ENCODE measurements around the gene LACRT.

The LACRT gene

GRCh38 chr12:54608156-54608555 is 26.5 kb downstream of the LACRT start:
- Histone ChIP-seq H3K27me3 (ENCODE audit: control insufficient read depth, insufficient read depth, low read length) (peaks cover 4% of the 10 kb centered on the region), H3K4me3 (ENCODE audit: low read length) (no peak overlapping the region), H3K9ac (ENCODE audit: low read length) (no peak overlapping the region), H3K9me3 (ENCODE audit: control insufficient read depth, low read length) (no peaks in the 10 kb centered on the region), H3K4me1 (ENCODE audit: control insufficient read depth, insufficient read depth, low read length) (no peaks in the 10 kb centered on the region), H3K36me3 (ENCODE audit: control insufficient read depth, insufficient read depth, low read length) (no peaks in the 10 kb centered on the region)

- H3K27me3 ChIP-seq (ENCODE audit: control insufficient read depth, insufficient read depth, low read length), result no peaks in the 10 kb centered on the region
- H3K36me3 ChIP-seq (ENCODE audit: control insufficient read depth, insufficient read depth, low read length), result no peaks in the 10 kb centered on the region
- no peaks in the 10 kb centered on the region for H3K4me1 ChIP-seq (ENCODE audit: control insufficient read depth, insufficient read depth, low read length)
- no peak overlapping the region for H3K9ac ChIP-seq (ENCODE audit: low read length)
- H3K4me3 ChIP-seq (ENCODE audit: low read length), result no peak overlapping the region
- no peaks in the 10 kb centered on the region for H3K9me3 ChIP-seq (ENCODE audit: control insufficient read depth, low read length)
Observed at GRCh38 chr12:54606556-54606955, 28.1 kb downstream of the LACRT start.

DNA sequence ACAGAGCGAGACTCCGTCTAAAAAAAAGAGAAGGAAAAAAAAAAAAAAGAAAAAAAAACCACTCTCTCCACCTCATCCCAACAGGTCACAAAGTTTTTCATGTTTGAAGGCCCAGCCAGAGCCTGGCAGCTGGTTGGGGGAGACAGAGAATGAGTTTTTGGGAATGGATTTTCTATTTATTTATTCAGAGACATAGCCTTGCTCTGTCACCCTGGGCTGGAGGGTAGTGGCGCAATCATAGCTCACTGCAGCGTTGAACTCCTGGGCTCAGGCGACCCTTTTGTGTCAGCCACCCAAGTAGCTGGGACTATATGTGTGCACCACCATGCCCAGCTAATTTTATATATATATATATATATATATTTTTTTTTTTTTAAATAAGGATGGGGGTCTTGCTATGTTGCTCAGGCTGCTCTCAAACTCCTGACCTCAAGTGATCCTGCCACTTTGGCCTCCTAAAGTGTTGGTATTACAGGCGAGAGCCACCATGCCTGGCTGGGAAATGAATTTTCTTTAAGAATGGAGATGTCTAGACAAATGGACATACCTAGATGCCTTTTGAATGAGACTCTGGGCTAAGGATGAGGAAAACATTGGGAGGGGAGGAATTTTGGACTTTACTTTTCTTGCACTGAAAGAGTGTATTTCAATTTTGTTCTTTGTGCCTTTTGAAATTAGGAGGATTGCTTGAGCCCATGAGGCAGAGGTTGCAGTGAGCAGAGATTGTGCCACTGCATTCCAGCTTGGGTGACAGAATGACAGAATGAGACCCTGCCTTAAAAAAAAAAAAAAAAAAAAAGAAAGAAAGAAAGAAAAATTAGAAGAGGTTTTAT is 29.3 kb downstream of the LACRT start:
- Histone ChIP-seq H3K27me3 (ENCODE audit: control insufficient read depth, insufficient read depth, low read length) (no peaks in the 10 kb centered on the region), H3K4me1 (ENCODE audit: control insufficient read depth, insufficient read depth, low read length) (no peaks in the 10 kb centered on the region), H3K9ac (ENCODE audit: low read length) (no peak overlapping the region), H3K9me3 (ENCODE audit: control insufficient read depth, low read length) (no peaks in the 10 kb centered on the region), H3K36me3 (ENCODE audit: control insufficient read depth, insufficient read depth, low read length) (no peaks in the 10 kb centered on the region), H3K4me3 (ENCODE audit: low read length) (no peak overlapping the region)

DNA sequence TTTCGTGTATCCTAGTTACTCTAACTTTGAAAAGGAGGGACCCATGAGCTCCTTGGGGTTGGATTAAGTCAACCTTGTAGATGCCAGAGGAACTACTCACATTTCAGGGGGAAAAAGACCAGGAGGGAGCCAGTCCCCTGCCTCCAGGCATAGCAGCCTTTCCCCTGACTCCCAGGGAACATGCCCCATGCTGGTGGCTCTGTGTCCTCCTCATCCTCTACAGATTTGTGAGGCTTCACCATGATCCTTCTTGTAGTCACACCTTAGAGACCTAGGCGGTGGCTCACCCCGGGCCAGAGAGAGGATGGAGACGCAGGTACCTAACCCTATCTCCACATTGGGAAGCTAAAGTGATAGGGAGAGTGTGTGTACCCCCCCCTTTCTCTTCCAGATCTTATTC is 30.3 kb downstream of the LACRT start:
- Histone ChIP-seq H3K9ac (ENCODE audit: low read length) (no peak overlapping the region), H3K4me3 (ENCODE audit: low read length) (no peak overlapping the region), H3K9me3 (ENCODE audit: control insufficient read depth, low read length) (no peaks in the 10 kb centered on the region)

DNA sequence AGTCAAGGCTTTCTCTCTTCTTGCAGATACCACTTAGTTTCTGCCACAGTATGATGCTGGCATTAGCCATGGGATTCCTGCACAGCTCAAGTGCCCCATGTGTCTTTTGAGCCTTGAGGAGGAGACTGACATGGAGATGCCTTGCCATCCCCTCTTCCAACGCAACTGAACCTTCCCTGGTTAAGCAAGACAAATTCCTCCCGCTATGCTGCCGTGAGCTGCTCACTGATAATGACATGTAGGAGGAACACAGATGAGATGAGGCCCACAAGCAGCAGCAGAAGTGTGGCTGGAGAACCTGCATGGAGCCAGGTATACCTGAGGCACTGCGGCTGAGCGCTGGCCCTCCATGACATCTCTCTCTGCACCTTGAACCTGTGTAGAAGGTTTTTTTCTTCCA is 30.8 kb downstream of the LACRT start:
- no peaks in the 10 kb centered on the region for H3K9me3 ChIP-seq (ENCODE audit: control insufficient read depth, low read length)
- no peak overlapping the region for H3K9ac ChIP-seq (ENCODE audit: low read length)
- H3K4me1 ChIP-seq (ENCODE audit: control insufficient read depth, insufficient read depth, low read length), result no peaks in the 10 kb centered on the region
- H3K27me3 ChIP-seq (ENCODE audit: control insufficient read depth, insufficient read depth, low read length), result no peaks in the 10 kb centered on the region
- no peaks in the 10 kb centered on the region for H3K36me3 ChIP-seq (ENCODE audit: control insufficient read depth, insufficient read depth, low read length)
- no peak overlapping the region for H3K4me3 ChIP-seq (ENCODE audit: low read length)

More for the DNA sequence above, 30.3 kb downstream of the LACRT start:
- Histone ChIP-seq H3K36me3 (ENCODE audit: control insufficient read depth, insufficient read depth, low read length) (no peaks in the 10 kb centered on the region), H3K27me3 (ENCODE audit: control insufficient read depth, insufficient read depth, low read length) (no peaks in the 10 kb centered on the region), H3K4me1 (ENCODE audit: control insufficient read depth, insufficient read depth, low read length) (no peaks in the 10 kb centered on the region)

DNA sequence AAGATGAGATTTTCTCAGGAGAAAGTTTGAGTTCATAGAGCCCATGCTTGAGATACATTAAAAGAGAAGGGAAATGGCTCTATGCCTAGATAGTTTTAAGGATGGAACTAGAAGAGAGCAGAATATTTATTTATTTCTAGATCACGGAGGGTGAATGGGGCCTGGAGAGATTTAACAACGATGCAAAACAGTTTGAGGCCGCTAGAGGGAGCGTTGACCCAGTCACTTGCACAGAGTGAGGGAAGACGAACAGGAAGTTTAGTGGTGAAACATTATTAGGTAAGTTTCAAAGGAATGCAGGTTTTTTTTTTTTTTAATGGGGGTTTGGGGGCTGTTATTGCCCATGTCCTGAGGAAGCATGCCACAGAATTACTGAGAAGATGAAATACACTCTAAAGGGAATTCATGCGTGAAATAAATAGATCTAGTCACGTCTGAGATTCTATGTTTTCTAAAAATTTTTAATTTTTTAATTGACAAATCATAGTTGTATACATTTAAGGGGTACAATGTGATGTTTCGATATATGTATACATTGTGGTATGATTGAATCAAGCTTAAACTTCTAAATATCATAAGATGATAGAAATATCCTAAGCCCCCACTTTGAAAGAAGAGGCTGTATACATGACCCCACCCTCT is 31.4 kb downstream of the LACRT start:
- Histone ChIP-seq H3K9me3 (ENCODE audit: control insufficient read depth, low read length) (no peaks in the 10 kb centered on the region), H3K4me3 (ENCODE audit: low read length) (no peak overlapping the region), H3K27me3 (ENCODE audit: control insufficient read depth, insufficient read depth, low read length) (no peaks in the 10 kb centered on the region), H3K4me1 (ENCODE audit: control insufficient read depth, insufficient read depth, low read length) (no peaks in the 10 kb centered on the region), H3K36me3 (ENCODE audit: control insufficient read depth, insufficient read depth, low read length) (no peaks in the 10 kb centered on the region), H3K9ac (ENCODE audit: low read length) (no peak overlapping the region)

GRCh38 chr12:54602661-54603060 is 32.0 kb downstream of the LACRT start:
- no peaks in the 10 kb centered on the region for H3K36me3 ChIP-seq (ENCODE audit: control insufficient read depth, insufficient read depth, low read length)

GRCh38 chr12:54601841-54602240 is 32.9 kb downstream of the LACRT start:
- no peaks in the 10 kb centered on the region for H3K36me3 ChIP-seq (ENCODE audit: control insufficient read depth, insufficient read depth, low read length)
- H3K9me3 ChIP-seq (ENCODE audit: control insufficient read depth, low read length), result no peaks in the 10 kb centered on the region
- H3K9ac ChIP-seq (ENCODE audit: low read length), result no peak overlapping the region
- H3K4me1 ChIP-seq (ENCODE audit: control insufficient read depth, insufficient read depth, low read length), result no peaks in the 10 kb centered on the region
- peaks cover 3% of the 10 kb centered on the region for H3K27me3 ChIP-seq (ENCODE audit: control insufficient read depth, insufficient read depth, low read length)
- H3K4me3 ChIP-seq (ENCODE audit: low read length), result no peak overlapping the region

More at GRCh38 chr12:54602661-54603060, 32.0 kb downstream of the LACRT start:
- Histone ChIP-seq H3K4me3 (ENCODE audit: low read length) (no peak overlapping the region), H3K27me3 (ENCODE audit: control insufficient read depth, insufficient read depth, low read length) (no peaks in the 10 kb centered on the region), H3K4me1 (ENCODE audit: control insufficient read depth, insufficient read depth, low read length) (no peaks in the 10 kb centered on the region), H3K9me3 (ENCODE audit: control insufficient read depth, low read length) (no peaks in the 10 kb centered on the region), H3K9ac (ENCODE audit: low read length) (no peak overlapping the region)

- Histone ChIP-seq H3K4me3 (ENCODE audit: low read length) (no peak overlapping the region), H3K4me1 (ENCODE audit: control insufficient read depth, insufficient read depth, low read length) (no peaks in the 10 kb centered on the region), H3K9me3 (ENCODE audit: control insufficient read depth, low read length) (no peaks in the 10 kb centered on the region), H3K9ac (ENCODE audit: low read length) (no peak overlapping the region), H3K27me3 (ENCODE audit: control insufficient read depth, insufficient read depth, low read length) (peaks cover 5% of the 10 kb centered on the region), H3K36me3 (ENCODE audit: control insufficient read depth, insufficient read depth, low read length) (no peaks in the 10 kb centered on the region)
Observed at GRCh38 chr12:54598970-54599369, 35.7 kb downstream of the LACRT start.

DNA sequence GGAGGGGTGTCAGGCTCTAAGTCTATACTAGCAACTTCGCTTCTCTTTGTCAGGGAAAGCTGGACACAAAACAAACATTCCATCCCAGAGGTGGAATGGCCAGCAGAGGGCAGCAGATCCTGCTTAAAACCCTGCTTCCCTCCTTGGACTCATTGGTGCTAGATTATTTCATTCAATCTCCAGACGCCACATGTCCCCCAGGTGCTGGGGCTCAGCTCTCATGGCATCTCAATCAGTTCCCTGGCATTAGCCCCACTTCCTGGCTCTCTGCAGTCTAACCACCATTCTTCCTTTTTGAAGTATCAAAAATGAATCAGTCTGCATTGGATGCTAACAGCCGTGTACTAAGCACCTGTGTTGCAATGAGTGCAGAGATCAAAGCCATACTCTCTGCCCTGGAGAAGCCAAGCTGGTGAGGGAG is 38.2 kb downstream of the LACRT start:
- H3K36me3 ChIP-seq (ENCODE audit: control insufficient read depth, insufficient read depth, low read length), result no peaks in the 10 kb centered on the region
- no peak overlapping the region for H3K9ac ChIP-seq (ENCODE audit: low read length)
- no peaks in the 10 kb centered on the region for H3K9me3 ChIP-seq (ENCODE audit: control insufficient read depth, low read length)
- H3K27me3 ChIP-seq (ENCODE audit: control insufficient read depth, insufficient read depth, low read length), result peaks cover 15% of the 10 kb centered on the region
- no peaks in the 10 kb centered on the region for H3K4me1 ChIP-seq (ENCODE audit: control insufficient read depth, insufficient read depth, low read length)
- H3K4me3 ChIP-seq (ENCODE audit: low read length), result no peak overlapping the region

DNA sequence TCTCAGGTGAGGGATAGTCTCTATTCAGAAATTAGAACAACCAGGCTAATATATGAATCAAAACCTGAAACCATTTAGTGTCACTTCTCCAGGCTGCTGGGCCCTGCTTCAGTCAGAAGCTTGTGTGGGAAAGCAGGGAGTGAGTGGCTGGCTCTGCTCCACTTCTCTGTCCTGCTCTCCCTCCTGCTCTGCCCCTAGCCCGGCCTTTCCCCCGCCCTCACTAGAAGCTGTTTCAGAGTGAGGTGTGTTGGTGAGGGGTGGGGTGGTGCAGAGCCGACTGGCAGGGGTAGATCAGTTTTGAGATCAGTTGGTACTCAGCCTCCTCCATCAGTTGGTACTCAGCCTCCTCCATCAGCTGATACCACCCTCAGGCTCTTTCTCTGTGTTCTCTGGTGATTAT is 39.2 kb downstream of the LACRT start:
- no peak overlapping the region for H3K9ac ChIP-seq (ENCODE audit: low read length)
- H3K36me3 ChIP-seq (ENCODE audit: control insufficient read depth, insufficient read depth, low read length), result no peaks in the 10 kb centered on the region
- H3K9me3 ChIP-seq (ENCODE audit: control insufficient read depth, low read length), result no peaks in the 10 kb centered on the region
- no peaks in the 10 kb centered on the region for H3K4me1 ChIP-seq (ENCODE audit: control insufficient read depth, insufficient read depth, low read length)
- no peak overlapping the region for H3K4me3 ChIP-seq (ENCODE audit: low read length)
- H3K27me3 ChIP-seq (ENCODE audit: control insufficient read depth, insufficient read depth, low read length), result peaks cover 18% of the 10 kb centered on the region

DNA sequence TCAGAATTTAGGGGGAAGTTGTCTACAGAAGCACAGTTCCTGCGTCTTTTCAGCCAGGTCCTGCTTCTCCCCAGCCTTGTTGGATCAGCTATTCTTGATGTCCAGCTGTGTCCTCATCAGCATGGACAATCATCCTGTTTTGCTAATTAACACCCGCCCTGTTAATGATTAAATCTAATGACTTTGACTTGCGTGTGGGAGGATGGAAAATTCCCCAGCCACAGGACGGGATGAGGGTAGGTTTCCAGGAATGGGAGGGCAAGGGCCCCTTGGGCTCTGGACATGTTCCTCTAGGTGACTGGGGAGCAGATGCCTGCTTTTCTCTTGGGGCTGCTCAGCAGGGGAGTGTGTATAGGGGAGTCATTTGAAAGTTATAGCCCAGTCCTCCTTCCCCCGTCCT is 41.0 kb downstream of the LACRT start:
- peaks cover 29% of the 10 kb centered on the region for H3K27me3 ChIP-seq (ENCODE audit: control insufficient read depth, insufficient read depth, low read length)
- no peak overlapping the region for H3K4me3 ChIP-seq (ENCODE audit: low read length)
- H3K9me3 ChIP-seq (ENCODE audit: control insufficient read depth, low read length), result no peaks in the 10 kb centered on the region
- H3K9ac ChIP-seq (ENCODE audit: low read length), result no peak overlapping the region
- H3K4me1 ChIP-seq (ENCODE audit: control insufficient read depth, insufficient read depth, low read length), result peaks cover 5% of the 10 kb centered on the region
- H3K36me3 ChIP-seq (ENCODE audit: control insufficient read depth, insufficient read depth, low read length), result no peaks in the 10 kb centered on the region

All from mucosa of stomach (tissue), 1 donor.